Breast epithelium (tissue), 4 donors: ENCODE data around the gene RNPS1. TPM values are rescaled to one million over a fixed set of nuclear protein-coding genes. Genes with fewer than 3 reads are reported as not detected.
"Not testable (repeated sequence)": the region's sequence is repeated elsewhere in the genome, so short reads cannot be mapped to it uniquely, and the experiment has no call there.

Experiments
- DNase-seq, 2 donors: peaks; one replicate each; pipeline ENCODE4 v3.0.0-alpha.2; 2019; ENCODE audit warnings: low spot score in 2 of 2
- H3K27ac ChIP-seq, 2 donors: fragments of 200-600 bp; sonication (generic) in 1 of 2; one replicate each; pipeline ENCODE4 v1.5.1; 2016 to 2019; ENCODE audit warnings: mild to moderate bottlenecking in 1 of 2
- H3K27me3 ChIP-seq, 2 donors: fragments of 200-600 bp; sonication (generic) in 1 of 2; one replicate each; pipeline versions ENCODE4 v1.5.1 to v1.6.0; 2017 to 2019; ENCODE audit warnings: control low read depth in 1 of 2, mild to moderate bottlenecking in 1 of 2
- H3K36me3 ChIP-seq: fragments of 200-600 bp; one replicate; pipeline ENCODE4 v1.5.1; 2019
- H3K4me1 ChIP-seq, 2 donors: fragments of 200-600 bp; sonication (generic); one replicate each; pipeline ENCODE4 v1.5.1; 2016 to 2019; ENCODE audit warnings: control low read depth in 1 of 2
- H3K4me3 ChIP-seq, 3 donors: fragments of 200-600 bp; sonication (generic); 1 replicate in 2 of 3; 2 replicates in 1 of 3; pipeline ENCODE4 v1.5.1; 2016 to 2019; ENCODE audit warnings: mild to moderate bottlenecking in 3 of 3, moderate library complexity in 2 of 3
- H3K9me3 ChIP-seq, 2 donors: fragments of 200-600 bp; sonication (generic) in 1 of 2; one replicate each; pipeline ENCODE4 v1.5.1; 2016 to 2019; ENCODE audit warnings: control low read depth in 1 of 2
- POLR2A ChIP-seq: fragments of 450-650 bp; IDR thresholded peaks from one replicate; pipeline ENCODE4 v1.6.1; 2016; ENCODE audit warnings: antibody characterized with exemption, mild to moderate bottlenecking, moderate library complexity
- POLR2AphosphoS5 ChIP-seq, 3 donors: sonication (generic); formaldehyde crosslinking; IDR thresholded peaks; one replicate each; pipeline ENCODE4 v1.6.1; 2017; ENCODE audit warnings: antibody characterized with exemption in 3 of 3
- intact Hi-C: fragments of 100-400 bp; cut with DNase I; formaldehyde crosslinking; loops from one replicate; pipeline ENCODE4 v1.15.1; 2023; ENCODE audit warnings: low total_unique reads
- total RNA-seq, 3 donors: library from RNA; depleted of rRNA; stranded (reverse); fragments of >200 nt; gene quantifications; one replicate each; pipeline ENCODE4 v1.1.0, GENCODE V29; 2016
- TF ChIP-seq, protein P1 (sequence below), 3 donors: fragments of 450-650 bp; IDR thresholded peaks; one replicate each; pipeline ENCODE4 v1.5.1; 2016 to 2017; ENCODE audit warnings: antibody characterized with exemption in 3 of 3, mild to moderate bottlenecking in 3 of 3, moderate library complexity in 3 of 3

The RNPS1 gene
- total RNA-seq, 3 donors from 2014 or later, result 93.1 to 107 (median 97.5) TPM

DNA sequence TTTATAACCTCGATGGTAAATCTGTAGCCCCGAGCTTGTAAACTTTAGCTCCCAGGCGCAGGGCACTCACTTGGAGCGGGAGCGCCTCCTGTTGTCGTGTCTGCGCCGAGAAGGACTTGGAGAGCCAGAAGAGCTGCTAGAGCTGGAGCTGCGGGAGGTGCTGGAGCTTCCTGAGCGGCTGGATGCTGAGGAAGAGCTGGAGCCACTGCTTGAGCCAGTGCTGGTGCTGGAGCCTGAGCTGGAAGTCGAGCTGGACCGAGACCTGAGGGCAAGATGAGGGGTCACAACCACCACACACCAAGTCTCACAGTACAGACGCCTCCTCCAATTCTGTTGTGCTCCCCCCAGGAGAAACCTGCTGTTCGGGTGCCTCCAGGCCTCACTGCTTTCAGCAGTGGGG lies 4.9 kb downstream of the RNPS1 start:
- H3K36me3 ChIP-seq, intact Hi-C loops: not testable (repeated sequence)

DNA sequence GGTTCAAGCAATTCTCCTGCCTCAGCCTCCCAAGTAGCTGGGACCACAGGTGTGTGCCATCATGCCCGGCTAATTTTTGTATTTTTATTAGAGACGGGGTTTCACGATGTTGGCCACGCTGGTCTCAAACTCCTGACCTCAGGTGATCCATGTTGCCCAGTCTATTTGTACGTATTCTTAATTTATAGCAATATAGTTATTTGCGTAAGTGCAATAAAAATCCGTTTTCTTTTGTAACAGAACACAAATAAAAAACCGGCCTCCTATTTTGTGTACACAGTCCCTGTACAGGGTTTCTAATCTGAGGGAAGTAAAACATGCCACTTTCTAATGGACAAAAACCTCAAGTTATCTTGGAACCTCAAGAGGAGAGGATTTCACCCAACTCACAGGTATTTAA lies 7.7 kb downstream of the RNPS1 start:
- intact Hi-C loops, result no loop called here
- DNase-seq, result no peak
- H3K27ac ChIP-seq, result no peak overlapping the region
- TF ChIP-seq, protein P1, sequence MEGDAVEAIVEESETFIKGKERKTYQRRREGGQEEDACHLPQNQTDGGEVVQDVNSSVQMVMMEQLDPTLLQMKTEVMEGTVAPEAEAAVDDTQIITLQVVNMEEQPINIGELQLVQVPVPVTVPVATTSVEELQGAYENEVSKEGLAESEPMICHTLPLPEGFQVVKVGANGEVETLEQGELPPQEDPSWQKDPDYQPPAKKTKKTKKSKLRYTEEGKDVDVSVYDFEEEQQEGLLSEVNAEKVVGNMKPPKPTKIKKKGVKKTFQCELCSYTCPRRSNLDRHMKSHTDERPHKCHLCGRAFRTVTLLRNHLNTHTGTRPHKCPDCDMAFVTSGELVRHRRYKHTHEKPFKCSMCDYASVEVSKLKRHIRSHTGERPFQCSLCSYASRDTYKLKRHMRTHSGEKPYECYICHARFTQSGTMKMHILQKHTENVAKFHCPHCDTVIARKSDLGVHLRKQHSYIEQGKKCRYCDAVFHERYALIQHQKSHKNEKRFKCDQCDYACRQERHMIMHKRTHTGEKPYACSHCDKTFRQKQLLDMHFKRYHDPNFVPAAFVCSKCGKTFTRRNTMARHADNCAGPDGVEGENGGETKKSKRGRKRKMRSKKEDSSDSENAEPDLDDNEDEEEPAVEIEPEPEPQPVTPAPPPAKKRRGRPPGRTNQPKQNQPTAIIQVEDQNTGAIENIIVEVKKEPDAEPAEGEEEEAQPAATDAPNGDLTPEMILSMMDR (IDR thresholded peaks at IDR 0.05), result no peak
- TF ChIP-seq POLR2A (no peak), POLR2AphosphoS5 (IDR thresholded peaks at IDR 0.05) (no peak)
- H3K4me1 ChIP-seq, result no peaks in the 10 kb centered on the region
- H3K4me3 ChIP-seq, result no peak overlapping the region
- peaks cover 8% of the 10 kb centered on the region for H3K36me3 ChIP-seq
- no peaks in the 10 kb centered on the region for H3K9me3 ChIP-seq
- no peaks in the 10 kb centered on the region for H3K27me3 ChIP-seq

More for the DNA sequence above, 4.9 kb downstream of the RNPS1 start:
- H3K4me3 ChIP-seq, H3K27me3 ChIP-seq, DNase-seq, H3K9me3 ChIP-seq, H3K27ac ChIP-seq, H3K4me1 ChIP-seq: not testable (repeated sequence)

DNA sequence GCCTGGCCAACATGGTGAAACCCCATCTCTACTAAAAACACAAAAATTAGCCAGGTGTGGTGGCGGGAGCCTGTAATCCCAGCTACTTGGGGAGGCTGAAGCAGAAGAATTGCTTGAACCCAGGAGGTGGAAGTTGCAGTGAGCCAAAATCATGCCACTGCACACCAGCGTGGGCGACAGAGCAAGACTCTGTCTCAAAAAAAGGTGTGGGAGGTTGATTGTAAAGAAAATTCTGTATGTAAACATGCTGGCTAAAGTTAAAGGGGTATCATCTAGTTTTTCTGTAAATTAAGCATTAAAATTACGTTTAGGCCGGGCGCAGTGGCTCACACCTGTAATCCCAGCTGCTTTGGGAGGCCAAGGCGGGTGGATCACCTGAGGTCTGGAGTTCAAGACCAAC lies 9.4 kb downstream of the RNPS1 start:
- intact Hi-C loops, result loop anchor here (5.0 kb wide), 1 partner anchor 1414 kb away; no protein-coding TSS in a partner anchor
- not testable (repeated sequence) for H3K27ac ChIP-seq, H3K4me3 ChIP-seq, H3K4me1 ChIP-seq, H3K36me3 ChIP-seq, H3K27me3 ChIP-seq, H3K9me3 ChIP-seq, DNase-seq

DNA sequence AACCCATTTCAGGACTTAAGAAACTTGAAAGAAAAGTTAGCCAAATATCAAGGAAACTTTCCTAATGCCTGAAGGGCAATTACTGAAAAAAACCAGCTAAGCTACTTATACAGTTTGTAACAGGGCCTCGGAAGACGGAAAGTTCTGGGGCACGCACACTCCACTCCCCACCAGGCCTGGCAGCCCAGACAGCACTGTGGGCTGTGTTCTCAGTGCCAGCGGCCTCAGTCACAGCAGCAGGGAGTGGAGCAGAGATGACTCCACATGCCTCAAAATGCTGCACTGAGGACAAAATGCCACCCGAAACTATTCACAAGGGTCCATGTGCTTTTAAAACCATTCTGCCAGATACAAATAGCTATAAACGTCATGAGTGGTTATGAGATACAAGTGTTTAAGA lies 10.2 kb downstream of the RNPS1 start:
- Histone ChIP-seq H3K9me3 (no peaks in the 10 kb centered on the region), H3K36me3 (peaks cover 8% of the 10 kb centered on the region)

DNA sequence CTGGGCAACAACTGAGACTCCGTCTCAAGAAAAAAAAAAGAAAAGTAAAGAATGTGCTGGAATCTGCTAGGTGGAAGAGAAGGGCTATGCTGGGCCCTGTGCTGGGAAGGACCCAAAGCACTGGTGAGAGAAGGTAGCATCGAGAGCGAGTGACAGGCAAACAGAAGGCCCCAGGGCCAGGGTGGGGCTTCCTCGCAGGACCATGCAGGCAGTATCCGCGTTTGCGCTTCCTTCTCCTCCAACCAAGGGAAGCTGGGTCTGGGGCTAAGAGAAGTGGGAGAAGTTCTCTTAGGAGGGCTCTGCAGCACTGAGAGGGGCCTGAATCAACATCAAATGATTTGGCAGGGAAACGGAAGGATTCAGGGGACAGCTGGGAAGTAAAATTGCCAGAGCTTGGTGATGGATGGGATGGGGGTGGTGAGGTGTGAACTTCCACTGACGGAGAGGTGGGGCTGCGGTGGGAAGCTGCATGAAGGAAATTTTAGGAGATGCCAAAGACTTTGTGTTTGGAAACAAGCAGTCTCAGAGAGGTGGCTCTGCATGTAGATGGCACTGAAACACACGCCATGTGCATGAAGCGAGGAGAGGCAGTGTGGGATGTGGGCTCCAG lies 11.3 kb downstream of the RNPS1 start:
- no peak overlapping the region for H3K27ac ChIP-seq
- no peak overlapping the region for H3K4me3 ChIP-seq
- no peak for DNase-seq
- intact Hi-C loops, result loop anchor here (5.0 kb wide), 1 partner anchor 1416 kb away; no protein-coding TSS in a partner anchor
- TF ChIP-seq, protein P1 (IDR thresholded peaks at IDR 0.05), result no peak
- TF ChIP-seq POLR2A (no peak), POLR2AphosphoS5 (IDR thresholded peaks at IDR 0.05) (no peak)
- no peaks in the 10 kb centered on the region for H3K9me3 ChIP-seq
- H3K27me3 ChIP-seq, result no peaks in the 10 kb centered on the region
- peaks cover 8% of the 10 kb centered on the region for H3K36me3 ChIP-seq
- no peaks in the 10 kb centered on the region for H3K4me1 ChIP-seq

More for the DNA sequence above, 10.2 kb downstream of the RNPS1 start:
- Histone ChIP-seq H3K4me3 (no peak overlapping the region), H3K27me3 (no peaks in the 10 kb centered on the region), H3K4me1 (no peaks in the 10 kb centered on the region), H3K27ac (no peak overlapping the region)
- intact Hi-C loops, result loop anchor here (5.0 kb wide), 1 partner anchor 1415 kb away; no protein-coding TSS in a partner anchor
- TF ChIP-seq POLR2A (no peak), POLR2AphosphoS5 (IDR thresholded peaks at IDR 0.05) (no peak)
- TF ChIP-seq, protein P1 (IDR thresholded peaks at IDR 0.05), result no peak
- no peak for DNase-seq

DNA sequence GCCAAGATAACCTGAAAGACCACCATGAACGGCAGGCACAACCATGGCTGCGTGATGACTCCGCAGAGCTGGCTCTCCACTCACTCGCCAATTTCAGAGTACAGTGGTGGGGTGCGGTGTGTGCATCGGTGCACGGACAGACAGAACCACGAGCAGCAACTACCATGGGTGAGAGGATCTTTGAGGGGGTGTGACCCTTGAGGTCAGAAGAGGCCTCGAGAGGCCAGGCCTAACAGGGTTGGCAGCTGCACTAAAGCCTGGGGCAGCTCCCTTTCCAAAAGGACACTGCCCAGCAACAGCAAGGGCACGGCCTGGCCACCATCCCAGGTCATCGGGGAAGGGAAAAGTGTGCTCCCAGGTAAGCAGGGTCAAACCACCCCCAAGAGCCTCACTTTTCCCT lies 14.6 kb downstream of the RNPS1 start:
- intact Hi-C loops, result no loop called here
- Histone ChIP-seq H3K27ac (no peak overlapping the region), H3K4me3 (no peak overlapping the region), H3K4me1 (peaks cover 0 to 4% of the 10 kb centered on the region in 2 donors), H3K27me3 (no peaks in the 10 kb centered on the region), H3K36me3 (peaks cover 8% of the 10 kb centered on the region), H3K9me3 (no peaks in the 10 kb centered on the region)
- no peak for DNase-seq
- TF ChIP-seq, protein P1 (IDR thresholded peaks at IDR 0.05), result no peak
- TF ChIP-seq POLR2AphosphoS5 (IDR thresholded peaks at IDR 0.05) (no peak), POLR2A (no peak)
